Activated CD4-positive, alpha-beta T cell treated with anti-CD3 and anti-CD28 coated beads, Interleukin-2, Interleukin-4, amounts not matched to agents 100 ng/mL and 50 ng/mL, durations not matched to agents 16 hours and 8 hours (primary cell): ENCODE results near the gene HBA1.
"Not testable (repeated sequence)": the region's sequence is repeated elsewhere in the genome, so short reads cannot be mapped to it uniquely, and the experiment has no call there.

Experiments
- DNase-seq: peaks from one replicate; pipeline ENCODE4 v3.0.0-alpha.2; 2020; ENCODE audit warnings: low spot score

Gene HBA1

DNA sequence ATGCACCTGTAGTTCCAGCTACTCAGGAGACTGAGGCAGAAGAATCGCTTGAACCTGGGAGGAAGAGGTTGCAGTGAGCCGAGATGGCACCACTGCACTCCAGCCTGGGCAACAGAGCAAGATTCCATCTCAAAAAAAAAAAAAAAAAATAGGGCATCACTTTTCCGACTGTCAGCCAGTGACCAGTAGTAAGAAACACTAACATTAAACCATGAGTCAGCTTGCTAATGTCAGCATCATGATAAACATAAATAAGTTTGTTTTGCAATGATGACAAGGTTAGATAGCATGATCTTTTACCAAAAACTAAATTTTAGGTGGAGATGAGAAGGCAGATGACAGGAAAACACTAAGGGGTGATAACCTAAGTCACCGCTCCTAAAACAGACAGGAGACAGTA is 32.9 kb downstream of the HBA1 start:
- not testable (repeated sequence) for DNase-seq

DNA sequence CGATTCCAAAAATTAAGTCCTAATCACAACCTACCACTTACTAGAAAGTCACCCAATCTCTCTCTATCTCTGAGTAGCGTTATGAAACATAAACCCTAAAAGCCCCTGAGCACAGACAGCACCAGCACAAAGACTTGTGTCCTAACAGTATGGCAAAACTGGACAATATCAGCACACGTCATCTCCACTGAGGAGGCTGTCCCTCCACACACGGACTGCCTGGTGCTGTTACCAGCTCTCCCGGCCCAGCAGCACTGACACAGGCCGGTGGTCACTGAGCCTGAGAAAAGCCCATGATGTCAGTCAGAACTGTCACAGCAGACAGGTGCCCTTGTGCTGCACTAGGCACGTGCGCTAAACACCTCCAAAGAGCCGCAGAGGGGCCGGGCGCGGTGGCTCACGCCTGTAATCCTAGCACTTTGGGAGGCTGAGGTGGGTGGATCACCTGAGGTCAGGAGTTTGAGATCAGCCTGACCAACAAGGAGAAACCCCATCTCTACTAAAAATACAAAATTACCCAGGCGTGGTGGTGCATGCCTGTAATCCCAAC is 35.2 kb downstream of the HBA1 start:
- not testable (repeated sequence) for DNase-seq

DNA sequence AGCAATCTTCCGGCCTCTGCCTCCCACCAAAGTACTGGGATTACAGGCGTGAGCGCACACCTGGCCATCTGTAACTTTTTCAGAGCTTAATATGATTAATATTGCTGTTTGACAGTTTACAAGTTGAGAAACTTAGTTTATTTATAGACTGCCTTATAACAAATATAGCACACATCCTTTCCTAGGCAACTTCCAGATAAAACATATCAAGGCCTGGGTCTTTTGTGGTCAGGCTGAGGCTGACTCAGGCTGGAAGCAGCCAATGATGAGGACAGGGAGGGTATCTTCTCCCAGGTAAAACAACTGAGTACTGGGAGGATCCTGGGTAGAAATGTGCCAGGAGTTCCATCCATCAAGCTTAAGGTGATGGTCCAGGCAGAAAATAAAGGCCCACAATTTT is 36.5 kb downstream of the HBA1 start:
- DNase-seq = no peak

DNA sequence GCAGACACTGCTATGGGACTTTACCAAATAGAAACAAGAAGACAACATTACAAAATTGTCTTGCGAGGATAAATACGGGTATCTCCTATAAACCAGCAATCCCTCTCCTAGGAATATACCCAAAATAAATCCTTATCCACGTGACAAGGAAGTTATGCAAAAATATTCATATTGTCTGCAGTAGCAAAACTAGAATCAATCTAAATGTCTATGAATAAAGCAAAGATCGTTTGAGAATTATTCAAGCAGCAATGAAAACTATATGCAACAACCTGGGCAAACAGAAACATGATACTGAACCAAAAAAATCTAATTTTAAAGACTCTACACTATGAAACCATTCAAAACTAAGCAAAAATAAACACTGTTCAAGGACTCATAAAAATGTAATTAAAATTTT is 43.5 kb downstream of the HBA1 start:
- DNase-seq = no peak
